WI38 (cell line): Measurements from ENCODE around the gene TRMT1.

Experiments used
- H3K4me3 ChIP-seq: 2 replicates; pipeline ENCODE4 v1.5.1; 2011; ENCODE audit warnings: low read depth, mild to moderate bottlenecking, control low read depth, low read length
- TF ChIP-seq, protein P1 (sequence below): IDR thresholded peaks from 2 replicates; pipeline ENCODE4 v1.5.1; 2012; ENCODE audit warnings: low read depth, mild to moderate bottlenecking, control low read depth, low read length

Gene TRMT1

DNA sequence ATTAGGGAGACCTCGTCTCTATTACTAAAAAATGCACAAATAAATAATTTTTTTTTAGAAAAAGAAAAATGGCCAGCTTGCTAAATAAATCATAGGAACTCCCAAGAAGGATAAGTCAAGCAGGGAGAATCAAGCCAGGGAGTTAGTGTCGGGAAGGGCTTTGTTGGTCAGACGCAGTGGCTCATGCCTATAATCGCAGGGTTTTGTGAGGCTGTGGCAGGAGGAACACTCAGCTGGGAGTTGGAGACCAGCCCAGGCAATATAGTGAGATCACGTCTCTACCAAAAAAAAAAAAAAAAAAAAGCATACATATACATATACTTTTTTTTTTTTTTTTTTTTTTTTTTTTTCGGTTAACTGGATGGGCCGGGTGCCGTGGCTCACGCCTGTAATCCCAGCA is 10.5 kb upstream of the TRMT1 start:
- H3K4me3 ChIP-seq: no peak overlapping the region
- TF ChIP-seq, protein P1, sequence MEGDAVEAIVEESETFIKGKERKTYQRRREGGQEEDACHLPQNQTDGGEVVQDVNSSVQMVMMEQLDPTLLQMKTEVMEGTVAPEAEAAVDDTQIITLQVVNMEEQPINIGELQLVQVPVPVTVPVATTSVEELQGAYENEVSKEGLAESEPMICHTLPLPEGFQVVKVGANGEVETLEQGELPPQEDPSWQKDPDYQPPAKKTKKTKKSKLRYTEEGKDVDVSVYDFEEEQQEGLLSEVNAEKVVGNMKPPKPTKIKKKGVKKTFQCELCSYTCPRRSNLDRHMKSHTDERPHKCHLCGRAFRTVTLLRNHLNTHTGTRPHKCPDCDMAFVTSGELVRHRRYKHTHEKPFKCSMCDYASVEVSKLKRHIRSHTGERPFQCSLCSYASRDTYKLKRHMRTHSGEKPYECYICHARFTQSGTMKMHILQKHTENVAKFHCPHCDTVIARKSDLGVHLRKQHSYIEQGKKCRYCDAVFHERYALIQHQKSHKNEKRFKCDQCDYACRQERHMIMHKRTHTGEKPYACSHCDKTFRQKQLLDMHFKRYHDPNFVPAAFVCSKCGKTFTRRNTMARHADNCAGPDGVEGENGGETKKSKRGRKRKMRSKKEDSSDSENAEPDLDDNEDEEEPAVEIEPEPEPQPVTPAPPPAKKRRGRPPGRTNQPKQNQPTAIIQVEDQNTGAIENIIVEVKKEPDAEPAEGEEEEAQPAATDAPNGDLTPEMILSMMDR: no peak

DNA sequence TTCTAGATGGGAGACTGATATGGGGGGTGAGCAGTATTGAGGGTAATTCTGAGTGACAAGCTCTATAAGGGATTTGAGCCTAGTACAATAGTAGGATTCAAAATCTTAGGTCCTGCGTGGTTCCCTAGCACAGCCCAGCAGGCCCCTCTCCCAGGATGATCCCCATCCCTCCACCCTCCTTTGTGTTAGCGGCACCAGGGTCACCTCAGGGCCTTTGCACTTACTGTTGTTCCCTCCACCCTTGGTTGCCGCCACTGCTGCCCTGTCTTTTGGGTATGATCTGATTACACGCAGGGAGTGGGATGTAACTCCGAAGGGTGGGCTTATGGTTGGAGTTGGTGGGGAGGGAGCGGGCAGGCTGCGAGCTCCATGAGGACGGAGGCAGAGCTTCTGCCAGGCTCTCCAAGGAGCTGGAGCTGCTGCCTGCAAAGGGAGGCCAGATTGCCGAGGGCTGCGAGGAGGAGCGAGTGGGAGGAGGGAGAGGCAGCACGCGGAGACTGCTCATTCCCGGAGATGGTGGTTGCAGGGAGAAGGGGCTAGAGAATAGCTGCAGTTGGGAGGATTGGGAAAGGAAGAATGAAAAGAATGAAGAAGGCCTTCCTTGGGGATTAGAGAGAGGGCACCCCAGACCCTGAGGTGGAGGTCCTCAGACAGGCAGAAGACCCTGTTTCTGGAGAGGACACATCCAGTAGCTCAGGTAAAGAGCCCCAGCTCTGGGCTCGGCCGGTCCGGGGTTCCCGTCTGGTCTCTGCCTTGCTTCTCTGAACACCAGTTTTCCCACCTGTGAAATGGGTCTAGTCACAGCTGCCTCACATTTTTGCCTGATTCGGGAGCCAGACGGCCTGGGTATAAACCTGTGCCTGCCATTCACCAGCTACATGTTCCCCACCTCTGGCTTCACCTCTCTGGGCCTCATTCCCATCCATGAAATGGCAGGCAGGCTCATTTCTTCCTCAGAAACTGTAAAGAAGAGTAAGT is 6.7 kb upstream of the TRMT1 start:
- TF ChIP-seq, protein P1: no peak
- H3K4me3 ChIP-seq: no peak overlapping the region

GRCh38 chr19:13122275-13122878 is 5.8 kb upstream of the TRMT1 start:
- TF ChIP-seq, protein P1: no peak
- H3K4me3 ChIP-seq: no peak overlapping the region

DNA sequence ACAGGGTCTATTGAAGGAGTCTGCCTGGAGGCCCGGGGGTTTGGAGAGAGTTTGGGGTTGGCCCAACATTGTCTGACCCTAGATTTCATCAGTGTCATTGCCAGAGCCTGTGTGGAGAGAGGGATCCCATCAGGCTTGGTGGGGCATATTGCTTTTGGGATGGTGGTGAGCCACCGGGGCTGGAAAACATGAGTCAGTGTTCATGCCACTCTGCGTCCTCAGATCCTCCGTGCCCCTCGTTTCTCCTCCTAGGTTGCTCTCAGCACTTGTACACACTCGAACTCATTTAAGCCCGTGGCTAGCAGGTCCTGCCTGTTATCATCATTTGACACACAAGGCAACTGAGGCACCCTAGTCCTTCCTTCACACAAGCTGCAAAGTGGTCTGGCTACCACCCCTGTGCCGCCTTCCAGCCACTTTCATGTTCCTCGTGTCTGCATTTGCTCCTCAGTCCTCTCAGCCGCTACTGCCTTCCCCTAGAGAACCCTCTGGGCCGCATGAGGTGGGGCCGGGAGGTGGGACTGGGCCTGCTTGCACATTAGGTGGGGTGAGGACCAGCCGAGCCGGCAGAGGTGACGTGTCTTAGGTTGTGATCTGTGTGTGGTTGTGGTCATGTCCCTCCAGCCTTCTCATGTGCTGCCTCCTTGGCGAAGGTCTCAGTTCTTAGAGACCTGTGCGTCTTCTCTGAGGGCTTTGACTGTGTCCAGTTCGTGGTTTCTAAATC is 5.2 kb upstream of the TRMT1 start:
- peak overlapping the region; percentile 31 for H3K4me3 ChIP-seq
- TF ChIP-seq, protein P1: no peak

- peak overlapping the region; percentile 73 for H3K4me3 ChIP-seq
- TF ChIP-seq, protein P1: no peak
Observed at GRCh38 chr19:13120817-13121216, 4.3 kb upstream of the TRMT1 start.

DNA sequence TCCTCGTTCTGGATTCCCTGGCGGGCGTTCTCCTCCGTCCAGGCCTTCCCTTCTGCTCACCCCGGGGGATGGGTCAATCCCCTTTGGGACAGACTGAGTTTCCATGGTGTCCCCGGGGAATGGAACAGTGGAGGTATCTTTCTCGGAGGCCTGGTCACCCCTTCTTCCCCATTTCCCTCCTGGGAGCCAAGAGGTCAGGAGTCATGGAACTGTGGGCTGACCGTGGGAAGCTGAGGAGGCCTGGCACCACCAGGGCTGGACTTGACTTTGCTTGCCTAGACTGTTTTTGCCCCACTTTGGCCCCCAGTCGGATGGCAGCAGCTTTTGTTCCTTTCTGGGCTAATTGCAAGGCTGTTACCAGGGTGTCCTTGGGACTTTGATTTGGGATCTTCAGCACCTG is 3.5 kb upstream of the TRMT1 start:
- TF ChIP-seq, protein P1: no peak
- peak overlapping the region; percentile 73 for H3K4me3 ChIP-seq

- TF ChIP-seq, protein P1: no peak
- H3K4me3 ChIP-seq: peak overlapping the region; percentile 73
Observed at GRCh38 chr19:13119627-13120026, 3.1 kb upstream of the TRMT1 start.
